ENCODE results near the gene ANTXRL.

DNA sequence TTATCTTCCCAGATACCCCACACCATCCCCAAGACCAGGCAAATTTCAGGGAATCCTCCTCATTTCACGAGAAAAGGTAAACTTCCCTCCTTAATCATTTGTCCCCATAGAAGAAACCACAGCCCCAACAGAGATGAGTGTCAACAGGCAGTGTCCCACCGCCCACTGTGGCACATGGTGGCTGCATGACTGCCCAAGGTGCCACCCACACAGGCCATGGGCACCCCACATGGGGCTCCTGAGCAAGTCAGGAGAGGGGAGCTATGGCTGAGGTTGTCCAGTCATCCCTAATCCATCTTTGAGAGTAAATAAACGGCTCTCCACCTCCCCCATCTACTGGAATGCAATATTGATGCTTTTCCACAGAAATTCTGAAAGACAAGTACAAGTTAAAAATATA lies 44.1 kb downstream of the ANTXRL start:
- TF ChIP-seq CTCF (IDR thresholded peaks at IDR 0.05), result no peak
- TF ChIP-seq POLR2A (IDR thresholded peaks at IDR 0.05), result no peak

Data from transverse colon (tissue), 3 donors.